Left renal pelvis (tissue), 4 donors: ENCODE results near the gene PCDHB8. TPM values are rescaled to one million over a fixed set of nuclear protein-coding genes. Genes with fewer than 3 reads are reported as not detected.
"Not testable (repeated sequence)": the region's sequence is repeated elsewhere in the genome, so short reads cannot be mapped to it uniquely, and the experiment has no call there.

Experiments
- DNase-seq, 4 donors: peaks; one replicate each; pipeline ENCODE4 v3.0.0-alpha.2; 2013; ENCODE audit warnings: low read depth in 4 of 4, low spot score in 3 of 4
- polyA plus RNA-seq, 4 donors: library from polyadenylated mRNA; unstranded; fragments of 120-200 nt; gene quantifications; one replicate each; pipeline ENCODE4 v1.2.1, GENCODE V29; 2013; ENCODE audit not compliant: insufficient read length in 4 of 4

PCDHB8 gene
- polyA plus RNA-seq, result 1 to 10 TPM; 1.2 to 3.5 (median 2.7) TPM

DNA sequence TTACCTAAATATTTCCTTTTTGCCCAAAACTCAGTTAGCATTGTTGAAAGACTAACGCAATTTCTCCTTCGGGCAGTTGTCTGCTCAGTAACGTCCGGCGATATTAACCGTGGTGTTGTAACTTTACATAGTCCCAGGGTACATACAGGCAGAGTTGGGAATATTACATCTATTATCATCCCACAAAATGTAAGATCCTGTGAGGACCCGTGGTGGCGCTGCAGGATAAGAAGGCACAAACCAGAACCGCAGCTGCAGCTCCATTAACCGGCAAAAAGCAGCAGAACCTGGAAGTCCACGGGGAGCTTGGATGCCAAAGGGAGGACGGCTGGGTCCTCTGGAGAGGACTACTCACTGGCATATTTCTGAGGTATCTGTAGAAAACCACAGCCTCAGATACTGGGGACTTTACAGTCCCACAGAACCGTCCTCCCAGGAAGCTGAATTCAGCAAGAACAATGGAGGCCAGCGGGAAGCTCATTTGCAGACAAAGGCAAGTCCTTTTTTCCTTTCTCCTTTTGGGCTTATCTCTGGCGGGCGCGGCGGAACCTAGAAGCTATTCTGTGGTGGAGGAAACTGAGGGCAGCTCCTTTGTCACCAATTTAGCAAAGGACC, at the start of gene PCDHB8:
TSS of gene PCDHB8 (plus strand) at position 214 of the 615 bp plus-strand sequence. CDS start at position 459, 245 bp downstream.
- DNase-seq, result not testable (repeated sequence)

DNA sequence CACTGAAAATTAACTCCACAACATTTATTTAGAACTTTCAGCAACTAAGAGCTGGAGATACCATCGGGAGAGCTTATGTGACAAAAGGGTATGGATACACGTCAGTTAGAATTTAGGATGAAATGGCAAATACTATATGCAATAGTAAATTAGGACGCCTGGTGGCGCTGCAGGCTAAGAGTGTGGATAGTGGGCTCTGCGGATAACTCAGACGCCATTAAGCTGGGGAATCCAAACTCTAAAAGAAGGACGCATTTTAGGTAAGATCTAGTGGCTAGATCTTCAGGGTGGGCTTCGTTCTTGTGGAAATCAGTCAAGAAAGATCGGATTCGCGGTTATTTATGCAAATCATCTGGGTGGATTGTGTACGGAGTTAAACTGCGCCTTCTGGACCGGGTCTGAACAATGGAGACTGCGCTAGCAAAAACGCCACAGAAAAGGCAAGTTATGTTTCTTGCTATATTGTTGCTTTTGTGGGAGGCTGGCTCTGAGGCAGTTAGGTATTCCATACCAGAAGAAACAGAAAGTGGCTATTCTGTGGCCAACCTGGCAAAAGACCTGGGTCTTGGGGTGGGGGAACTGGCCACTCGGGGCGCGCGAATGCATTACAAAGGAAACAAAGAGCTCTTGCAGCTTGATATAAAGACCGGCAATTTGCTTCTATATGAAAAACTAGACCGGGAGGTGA, 42.4 kb upstream of the PCDHB8 start, which contains the start of gene PCDHB5:
TSS of gene PCDHB5 (plus strand) at position 177 of the 688 bp plus-strand sequence. CDS start at position 406, 229 bp downstream.
- no peak for DNase-seq

DNA sequence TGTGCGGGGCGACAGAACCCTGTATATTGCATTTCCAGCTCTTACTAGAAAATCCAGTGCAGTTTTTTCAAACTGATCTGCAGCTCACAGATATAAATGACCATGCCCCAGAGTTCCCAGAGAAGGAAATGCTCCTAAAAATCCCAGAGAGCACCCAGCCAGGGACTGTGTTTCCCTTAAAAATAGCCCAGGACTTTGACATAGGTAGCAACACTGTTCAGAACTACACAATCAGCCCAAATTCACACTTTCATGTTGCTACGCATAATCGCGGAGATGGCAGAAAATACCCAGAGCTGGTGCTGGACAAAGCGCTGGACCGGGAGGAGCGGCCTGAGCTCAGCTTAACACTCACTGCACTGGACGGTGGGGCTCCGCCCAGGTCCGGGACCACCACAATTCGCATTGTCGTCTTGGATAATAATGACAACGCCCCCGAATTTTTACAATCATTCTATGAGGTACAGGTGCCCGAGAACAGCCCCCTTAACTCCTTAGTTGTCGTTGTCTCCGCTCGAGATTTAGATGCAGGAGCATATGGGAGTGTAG, 41.8 kb upstream of the PCDHB8 start:
- DNase-seq, result no peak

DNA sequence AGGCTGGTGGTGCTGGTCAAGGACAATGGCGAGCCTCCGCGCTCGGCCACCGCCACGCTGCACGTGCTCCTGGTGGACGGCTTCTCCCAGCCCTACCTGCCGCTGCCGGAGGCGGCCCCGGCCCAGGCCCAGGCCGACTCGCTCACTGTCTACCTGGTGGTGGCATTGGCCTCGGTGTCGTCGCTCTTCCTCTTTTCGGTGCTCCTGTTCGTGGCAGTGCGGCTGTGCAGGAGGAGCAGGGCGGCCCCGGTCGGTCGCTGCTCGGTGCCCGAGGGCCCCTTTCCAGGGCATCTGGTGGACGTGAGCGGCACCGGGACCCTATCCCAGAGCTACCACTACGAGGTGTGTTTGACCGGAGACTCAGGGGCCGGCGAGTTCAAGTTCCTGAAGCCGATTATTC, 40.2 kb upstream of the PCDHB8 start:
- DNase-seq, result not testable (repeated sequence)

DNA sequence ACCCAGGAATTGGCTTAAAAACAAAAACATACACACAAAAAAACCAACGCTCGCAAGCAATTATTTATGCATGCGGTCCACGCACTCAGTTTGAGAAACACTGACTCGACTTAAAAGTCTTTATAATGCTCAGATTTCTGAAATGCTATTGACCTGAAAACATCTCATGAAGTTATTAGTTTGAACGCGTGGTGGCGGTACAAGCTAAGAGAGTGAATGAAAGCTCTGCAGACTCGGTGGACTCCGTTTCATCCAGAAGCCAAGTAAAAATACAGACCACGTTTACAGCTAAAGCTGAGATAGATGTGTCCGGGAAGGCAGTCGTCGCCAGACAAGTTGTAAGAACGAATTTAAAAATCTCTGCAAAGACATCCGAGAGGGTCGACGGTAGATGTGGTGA, 27.8 kb upstream of the PCDHB8 start, which contains the start of gene PCDHB6:
TSS of gene PCDHB6 (plus strand) at position 246 of the 400 bp plus-strand sequence. CDS start 201 bp downstream, outside the sequence.
- no peak for DNase-seq

DNA sequence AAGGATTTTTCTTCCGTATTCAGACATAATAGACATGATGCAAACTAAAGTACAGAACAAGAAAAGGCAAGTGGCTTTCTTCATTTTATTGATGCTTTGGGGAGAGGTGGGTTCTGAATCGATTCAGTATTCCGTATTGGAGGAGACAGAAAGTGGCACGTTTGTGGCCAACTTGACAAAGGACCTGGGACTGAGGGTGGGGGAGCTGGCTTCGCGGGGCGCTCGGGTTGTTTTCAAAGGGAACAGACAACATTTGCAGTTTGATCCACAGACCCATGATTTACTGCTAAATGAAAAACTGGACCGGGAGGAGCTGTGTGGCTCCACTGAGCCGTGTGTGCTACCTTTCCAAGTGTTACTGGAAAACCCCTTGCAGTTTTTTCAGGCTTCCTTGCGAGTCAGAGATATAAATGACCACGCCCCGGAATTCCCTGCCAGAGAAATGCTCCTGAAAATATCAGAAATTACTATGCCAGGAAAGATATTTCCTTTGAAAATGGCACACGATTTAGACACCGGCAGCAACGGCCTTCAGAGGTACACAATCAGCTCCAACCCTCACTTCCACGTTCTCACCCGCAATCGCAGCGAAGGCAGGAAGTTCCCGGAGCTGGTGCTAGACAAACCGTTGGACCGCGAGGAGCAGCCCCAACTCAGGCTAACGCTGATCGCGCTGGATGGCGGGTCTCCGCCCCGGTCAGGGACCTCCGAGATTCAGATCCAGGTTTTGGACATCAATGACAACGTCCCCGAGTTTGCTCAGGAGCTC, 27.2 kb upstream of the PCDHB8 start:
- DNase-seq, result no peak

DNA sequence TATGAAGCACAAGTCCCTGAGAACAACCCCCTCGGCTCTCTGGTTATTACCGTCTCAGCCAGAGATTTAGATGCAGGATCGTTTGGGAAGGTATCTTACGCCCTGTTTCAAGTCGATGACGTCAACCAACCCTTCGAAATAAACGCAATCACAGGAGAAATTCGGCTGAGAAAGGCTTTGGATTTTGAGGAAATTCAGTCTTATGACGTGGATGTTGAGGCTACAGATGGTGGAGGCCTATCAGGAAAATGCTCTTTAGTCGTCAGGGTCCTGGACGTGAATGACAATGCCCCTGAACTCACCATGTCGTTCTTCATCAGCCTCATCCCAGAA, 26.6 kb upstream of the PCDHB8 start:
- no peak for DNase-seq

DNA sequence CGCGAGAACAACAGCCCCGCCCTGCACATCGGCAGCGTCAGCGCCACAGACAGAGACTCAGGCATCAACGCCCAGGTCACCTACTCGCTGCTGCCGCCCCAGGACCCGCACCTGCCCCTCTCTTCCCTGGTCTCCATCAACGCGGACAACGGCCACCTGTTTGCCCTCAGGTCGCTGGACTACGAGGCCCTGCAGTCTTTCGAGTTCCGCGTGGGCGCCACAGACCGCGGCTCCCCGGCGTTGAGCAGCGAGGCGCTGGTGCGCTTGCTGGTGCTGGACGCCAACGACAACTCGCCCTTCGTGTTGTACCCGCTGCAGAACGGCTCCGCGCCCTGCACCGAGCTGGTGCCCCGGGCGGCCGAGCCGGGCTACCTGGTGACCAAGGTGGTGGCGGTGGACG, 26.0 kb upstream of the PCDHB8 start:
- not testable (repeated sequence) for DNase-seq

DNA sequence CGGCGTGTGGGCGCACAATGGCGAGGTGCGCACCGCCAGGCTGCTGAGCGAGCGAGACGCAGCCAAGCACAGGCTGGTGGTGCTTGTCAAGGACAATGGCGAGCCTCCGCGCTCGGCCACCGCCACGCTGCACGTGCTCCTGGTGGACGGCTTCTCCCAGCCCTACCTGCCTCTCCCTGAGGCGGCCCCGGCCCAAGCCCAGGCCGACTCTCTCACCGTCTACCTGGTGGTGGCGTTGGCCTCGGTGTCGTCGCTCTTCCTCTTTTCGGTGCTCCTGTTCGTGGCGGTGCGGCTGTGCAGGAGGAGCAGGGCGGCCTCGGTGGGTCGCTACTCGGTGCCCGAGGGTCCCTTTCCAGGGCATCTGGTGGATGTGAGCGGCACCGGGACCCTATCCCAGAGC, 25.5 kb upstream of the PCDHB8 start:
- DNase-seq, result not testable (repeated sequence)

DNA sequence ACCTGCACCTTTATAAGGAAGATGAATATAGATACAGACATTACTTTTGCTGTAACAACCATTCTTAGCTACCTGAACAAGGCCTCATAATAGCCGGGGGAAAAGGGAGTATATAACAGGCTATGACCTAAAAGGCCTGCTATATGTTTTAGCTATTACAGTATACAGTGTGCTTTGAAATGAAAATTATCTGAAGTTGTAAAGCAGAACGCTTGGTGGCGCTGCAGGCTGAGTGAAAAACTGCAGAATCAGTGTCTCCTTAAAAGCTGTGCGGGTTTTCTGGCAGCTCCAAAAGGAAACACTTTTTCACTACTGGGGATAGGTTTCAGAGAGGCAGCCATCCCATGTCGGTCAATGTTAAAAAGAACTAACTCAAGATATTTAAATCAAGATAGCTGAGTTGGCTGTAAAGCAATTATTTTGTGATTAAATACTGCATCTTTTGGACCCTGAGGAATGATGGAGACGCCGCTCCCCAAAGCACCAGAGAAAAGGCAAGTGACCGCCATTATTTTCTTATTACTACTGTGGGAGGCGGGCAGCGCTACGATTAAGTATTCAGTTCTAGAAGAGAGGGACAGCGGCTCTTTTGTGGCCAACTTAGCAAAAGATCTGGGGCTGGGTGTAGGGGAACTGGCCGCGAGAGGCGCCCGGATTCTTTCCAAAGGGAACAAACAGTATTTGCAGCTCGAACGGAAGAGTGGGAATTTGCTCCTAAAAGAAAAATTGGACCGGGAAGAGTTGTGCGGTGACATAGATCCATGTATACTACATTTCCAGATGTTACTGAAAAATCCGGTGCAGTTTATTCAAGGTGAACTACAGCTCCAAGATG, 21.8 kb upstream of the PCDHB8 start:
- DNase-seq, result no peak

DNA sequence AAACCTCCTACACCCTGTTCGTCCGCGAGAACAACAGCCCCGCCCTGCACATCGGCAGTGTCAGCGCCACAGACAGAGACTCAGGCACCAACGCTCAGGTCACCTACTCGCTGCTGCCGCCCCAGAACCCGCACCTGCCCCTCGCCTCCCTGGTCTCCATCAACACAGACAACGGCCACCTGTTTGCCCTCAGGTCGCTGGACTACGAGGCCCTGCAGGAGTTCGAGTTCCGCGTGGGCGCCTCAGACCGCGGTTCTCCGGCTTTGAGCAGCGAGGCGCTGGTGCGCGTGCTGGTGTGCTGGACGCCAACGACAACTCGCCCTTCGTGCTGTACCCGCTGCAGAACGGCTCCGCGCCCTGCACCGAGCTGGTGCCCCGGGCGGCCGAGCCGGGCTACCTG, 20.2 kb upstream of the PCDHB8 start:
- not testable (repeated sequence) for DNase-seq

DNA sequence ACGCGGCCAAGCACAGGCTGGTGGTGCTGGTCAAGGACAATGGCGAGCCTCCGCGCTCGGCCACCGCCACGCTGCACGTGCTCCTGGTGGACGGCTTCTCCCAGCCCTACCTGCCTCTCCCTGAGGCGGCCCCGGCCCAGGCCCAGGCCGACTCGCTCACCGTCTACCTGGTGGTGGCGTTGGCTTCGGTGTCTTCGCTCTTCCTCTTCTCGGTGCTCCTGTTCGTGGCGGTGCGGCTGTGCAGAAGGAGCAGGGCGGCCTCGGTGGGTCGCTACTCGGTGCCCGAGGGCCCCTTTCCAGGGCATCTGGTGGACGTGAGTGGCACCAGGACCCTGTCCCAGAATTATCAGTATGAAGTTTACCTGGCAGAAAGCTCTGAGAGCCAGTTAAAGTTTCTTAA, 19.7 kb upstream of the PCDHB8 start:
- DNase-seq, result not testable (repeated sequence)

DNA sequence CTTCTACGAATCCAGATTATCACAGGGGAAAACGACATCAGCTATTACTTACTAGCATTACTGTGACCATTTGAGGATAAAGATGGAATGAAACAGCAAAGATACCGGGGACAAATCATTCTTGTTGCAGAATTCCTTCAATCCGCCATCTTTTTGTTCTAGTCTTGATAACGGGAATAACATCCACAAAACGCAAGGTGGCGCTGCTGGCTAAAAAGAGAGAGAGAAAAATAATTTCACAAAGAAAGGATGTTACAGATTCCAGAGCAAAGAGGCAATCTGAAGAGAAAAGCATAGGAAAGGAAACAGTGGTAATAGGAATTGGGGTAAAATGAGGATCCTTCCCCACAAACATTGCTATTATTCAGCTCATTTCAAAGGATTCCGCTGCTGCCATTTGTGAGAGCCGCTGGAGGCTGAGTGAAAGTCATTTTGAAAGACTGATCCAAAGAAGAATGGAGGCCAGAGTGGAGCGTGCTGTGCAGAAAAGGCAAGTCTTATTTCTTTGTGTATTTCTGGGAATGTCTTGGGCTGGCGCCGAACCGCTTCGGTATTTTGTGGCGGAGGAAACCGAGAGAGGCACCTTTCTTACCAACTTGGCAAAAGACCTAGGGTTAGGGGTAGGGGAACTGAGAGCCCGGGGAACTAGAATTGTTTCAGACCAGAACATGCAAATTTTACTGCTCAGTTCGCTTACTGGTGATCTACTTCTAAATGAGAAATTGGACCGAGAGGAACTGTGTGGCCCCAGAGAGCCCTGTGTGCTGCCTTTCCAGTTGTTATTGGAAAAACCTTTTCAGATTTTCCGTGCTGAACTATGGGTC, 5.0 kb upstream of the PCDHB8 start, which contains the start of gene PCDHB7:
TSS of gene PCDHB7 (plus strand) at position 264 of the 824 bp plus-strand sequence. CDS start at position 456, 192 bp downstream.
- DNase-seq, result no peak

DNA sequence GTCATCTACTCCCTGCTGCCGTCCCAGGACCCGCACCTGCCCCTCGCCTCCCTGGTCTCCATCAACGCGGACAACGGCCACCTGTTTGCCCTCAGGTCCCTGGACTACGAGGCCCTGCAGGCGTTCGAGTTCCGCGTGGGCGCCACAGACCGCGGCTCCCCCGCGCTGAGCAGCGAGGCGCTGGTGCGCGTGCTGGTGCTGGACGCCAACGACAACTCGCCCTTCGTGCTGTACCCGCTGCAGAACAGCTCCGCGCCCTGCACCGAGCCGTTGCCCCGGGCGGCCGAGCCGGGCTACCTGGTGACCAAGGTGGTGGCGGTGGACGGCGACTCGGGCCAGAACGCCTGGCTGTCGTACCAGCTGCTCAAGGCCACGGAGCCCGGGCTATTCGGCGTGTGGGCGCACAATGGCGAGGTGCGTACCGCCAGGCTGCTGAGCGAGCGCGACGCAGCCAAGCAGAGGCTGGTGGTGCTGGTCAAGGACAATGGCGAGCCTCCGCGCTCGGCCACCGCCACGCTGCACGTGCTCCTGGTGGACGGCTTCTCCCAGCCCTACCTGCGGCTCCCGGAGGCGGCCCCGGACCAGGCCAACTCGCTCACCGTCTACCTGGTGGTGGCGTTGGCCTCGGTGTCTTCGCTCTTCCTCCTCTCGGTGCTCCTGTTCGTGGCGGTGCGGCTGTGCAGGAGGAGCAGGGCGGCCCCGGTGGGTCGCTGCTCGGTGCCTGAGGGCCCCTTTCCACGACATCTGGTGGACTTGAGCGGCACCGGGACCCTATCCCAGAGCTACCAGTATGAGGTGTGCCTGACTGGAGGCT, 3.1 kb upstream of the PCDHB8 start:
- DNase-seq, result not testable (repeated sequence)

DNA sequence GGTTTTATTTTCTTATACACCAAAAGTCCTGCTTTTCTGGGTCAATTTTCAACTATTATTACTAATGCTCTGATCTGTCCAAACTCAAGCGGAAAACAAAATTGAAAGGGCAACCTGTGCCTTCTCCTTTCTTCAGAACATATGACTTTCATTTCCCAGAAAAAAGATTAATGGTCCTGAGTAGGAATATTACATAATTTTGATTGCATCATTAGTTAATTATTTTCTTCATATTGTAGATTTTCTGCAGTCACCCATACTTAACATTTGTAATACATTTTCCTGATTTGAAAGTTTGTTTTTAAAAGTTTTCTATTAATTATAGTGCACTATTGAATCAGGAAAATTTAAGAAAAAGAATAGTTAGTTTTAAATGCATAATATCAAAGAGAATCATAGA, 1.7 kb upstream of the PCDHB8 start:
- DNase-seq, result no peak

DNA sequence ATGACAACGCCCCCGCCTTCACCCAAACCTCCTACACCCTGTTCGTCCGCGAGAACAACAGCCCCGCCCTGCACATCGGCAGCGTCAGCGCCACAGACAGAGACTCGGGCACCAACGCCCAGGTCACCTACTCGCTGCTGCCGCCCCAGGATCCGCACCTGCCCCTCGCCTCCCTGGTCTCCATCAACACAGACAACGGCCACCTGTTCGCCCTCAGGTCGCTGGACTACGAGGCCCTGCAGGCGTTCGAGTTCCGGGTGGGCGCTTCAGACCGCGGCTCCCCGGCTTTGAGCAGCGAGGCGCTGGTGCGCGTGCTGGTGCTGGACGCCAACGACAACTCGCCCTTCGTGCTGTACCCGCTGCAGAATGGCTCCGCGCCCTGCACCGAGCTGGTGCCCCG, 1.8 kb downstream of the PCDHB8 start:
- not testable (repeated sequence) for DNase-seq

DNA sequence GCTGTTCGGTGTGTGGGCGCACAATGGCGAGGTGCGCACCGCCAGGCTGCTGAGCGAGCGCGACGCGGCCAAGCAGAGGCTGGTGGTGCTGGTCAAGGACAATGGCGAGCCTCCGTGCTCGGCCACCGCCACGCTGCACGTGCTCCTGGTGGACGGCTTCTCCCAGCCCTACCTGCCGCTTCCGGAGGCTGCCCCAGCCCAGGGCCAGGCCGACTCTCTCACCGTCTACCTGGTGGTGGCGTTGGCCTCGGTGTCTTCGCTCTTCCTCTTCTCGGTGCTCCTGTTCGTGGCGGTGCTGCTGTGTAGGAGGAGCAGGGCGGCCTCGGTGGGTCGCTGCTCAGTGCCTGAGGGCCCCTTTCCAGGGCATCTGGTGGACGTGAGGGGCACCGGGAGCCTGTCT, 2.3 kb downstream of the PCDHB8 start:
- DNase-seq, result not testable (repeated sequence)

DNA sequence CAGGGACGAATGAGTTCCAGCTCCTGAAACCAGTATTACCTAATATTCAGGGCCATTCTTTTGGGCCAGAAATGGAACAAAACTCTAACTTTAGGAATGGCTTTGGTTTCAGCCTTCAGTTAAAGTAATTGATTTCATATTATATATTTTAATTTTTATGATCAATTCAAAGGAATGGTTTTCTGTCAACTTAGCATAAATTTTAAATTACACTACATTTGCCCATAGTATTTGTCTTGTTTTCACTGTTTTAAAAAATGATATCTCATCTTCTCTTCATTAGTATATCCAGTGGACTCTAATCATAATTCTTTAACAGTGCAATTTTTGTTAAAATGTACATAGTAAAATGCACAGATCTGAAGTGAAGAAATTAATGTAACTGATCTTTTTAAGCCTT, 2.7 kb downstream of the PCDHB8 start:
- no peak for DNase-seq
